ENCODE data around the gene BLVRA.

The BLVRA gene

GRCh38 chr7:43764039-43764761, 5.7 kb downstream of the BLVRA start:
- no peak overlapping the region for H3K4me3 ChIP-seq (ENCODE audit: low read depth, low read length)
- TF ChIP-seq, protein P1, sequence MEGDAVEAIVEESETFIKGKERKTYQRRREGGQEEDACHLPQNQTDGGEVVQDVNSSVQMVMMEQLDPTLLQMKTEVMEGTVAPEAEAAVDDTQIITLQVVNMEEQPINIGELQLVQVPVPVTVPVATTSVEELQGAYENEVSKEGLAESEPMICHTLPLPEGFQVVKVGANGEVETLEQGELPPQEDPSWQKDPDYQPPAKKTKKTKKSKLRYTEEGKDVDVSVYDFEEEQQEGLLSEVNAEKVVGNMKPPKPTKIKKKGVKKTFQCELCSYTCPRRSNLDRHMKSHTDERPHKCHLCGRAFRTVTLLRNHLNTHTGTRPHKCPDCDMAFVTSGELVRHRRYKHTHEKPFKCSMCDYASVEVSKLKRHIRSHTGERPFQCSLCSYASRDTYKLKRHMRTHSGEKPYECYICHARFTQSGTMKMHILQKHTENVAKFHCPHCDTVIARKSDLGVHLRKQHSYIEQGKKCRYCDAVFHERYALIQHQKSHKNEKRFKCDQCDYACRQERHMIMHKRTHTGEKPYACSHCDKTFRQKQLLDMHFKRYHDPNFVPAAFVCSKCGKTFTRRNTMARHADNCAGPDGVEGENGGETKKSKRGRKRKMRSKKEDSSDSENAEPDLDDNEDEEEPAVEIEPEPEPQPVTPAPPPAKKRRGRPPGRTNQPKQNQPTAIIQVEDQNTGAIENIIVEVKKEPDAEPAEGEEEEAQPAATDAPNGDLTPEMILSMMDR (IDR thresholded peaks at IDR 0.05; ENCODE audit: low read depth, low read length, missing control alignments): no peak
- in situ Hi-C loops (cut with HindIII; ENCODE audit: low sequenced_read_pairs): no loop called here
- no peak for DNase-seq (ENCODE audit: low read depth)

DNA sequence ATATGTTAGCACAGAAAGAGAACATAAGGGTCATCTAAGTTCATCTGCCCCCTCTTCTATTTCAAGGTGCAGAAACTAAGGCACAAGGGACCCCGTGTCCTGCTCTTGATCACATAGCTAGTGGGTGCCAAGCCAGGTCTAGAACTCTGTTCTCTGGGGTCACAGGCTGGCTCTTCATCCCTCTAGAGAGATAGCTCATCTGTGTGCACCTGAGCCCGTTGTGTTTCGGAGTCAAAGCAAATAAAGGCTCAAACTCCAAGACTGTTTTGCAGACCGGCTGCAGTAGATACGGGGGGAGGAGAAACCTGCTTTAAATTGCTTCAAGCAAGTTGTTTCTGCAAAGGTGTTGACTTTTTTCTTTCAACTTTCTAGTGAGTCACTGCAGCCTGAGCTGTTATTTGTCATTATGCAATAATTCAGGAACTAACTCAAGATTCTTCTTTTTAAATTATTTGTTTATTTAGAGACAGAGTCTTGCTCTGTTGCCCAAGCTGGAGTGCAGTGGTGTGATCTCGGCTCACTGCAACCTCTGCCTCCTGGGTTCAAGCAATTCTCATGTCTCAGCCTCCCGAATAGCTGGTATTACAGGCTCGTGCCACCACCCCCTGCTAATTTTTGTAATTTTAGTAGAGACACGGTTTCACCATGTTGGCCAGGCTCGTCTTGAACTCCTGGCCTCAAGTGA, 6.5 kb downstream of the BLVRA start:
- no peak for DNase-seq (ENCODE audit: low read depth)
- TF ChIP-seq, protein P1 (IDR thresholded peaks at IDR 0.05; ENCODE audit: low read depth, low read length, missing control alignments): no peak
- no peak overlapping the region for H3K4me3 ChIP-seq (ENCODE audit: low read depth, low read length)
- in situ Hi-C loops (cut with HindIII; ENCODE audit: low sequenced_read_pairs): no loop called here

- TF ChIP-seq, protein P1 (IDR thresholded peaks at IDR 0.05; ENCODE audit: low read depth, low read length, missing control alignments): no peak
- in situ Hi-C loops (cut with HindIII; ENCODE audit: low sequenced_read_pairs): no loop called here
- H3K4me3 ChIP-seq (ENCODE audit: low read depth, low read length): no peak overlapping the region
- DNase-seq (ENCODE audit: low read depth): no peak
These were observed 8.1 kb downstream of the BLVRA start for GRCh38 chr7:43766564-43766963.

GRCh38 chr7:43767311-43767710, 8.8 kb downstream of the BLVRA start:
- no peak overlapping the region for H3K4me3 ChIP-seq (ENCODE audit: low read depth, low read length)
- in situ Hi-C loops (cut with HindIII; ENCODE audit: low sequenced_read_pairs): no loop called here
- TF ChIP-seq, protein P1 (IDR thresholded peaks at IDR 0.05; ENCODE audit: low read depth, low read length, missing control alignments): no peak
- no peak for DNase-seq (ENCODE audit: low read depth)

GRCh38 chr7:43768201-43768886, 9.9 kb downstream of the BLVRA start:
- TF ChIP-seq, protein P1 (IDR thresholded peaks at IDR 0.05; ENCODE audit: low read depth, low read length, missing control alignments): no peak
- in situ Hi-C loops (cut with HindIII; ENCODE audit: low sequenced_read_pairs): no loop called here
- DNase-seq (ENCODE audit: low read depth): no peak
- H3K4me3 ChIP-seq (ENCODE audit: low read depth, low read length): no peak overlapping the region

GRCh38 chr7:43768887-43769272, 10.4 kb downstream of the BLVRA start:
- in situ Hi-C loops (cut with HindIII; ENCODE audit: low sequenced_read_pairs): no loop called here
- no peak for DNase-seq (ENCODE audit: low read depth)
- TF ChIP-seq, protein P1 (IDR thresholded peaks at IDR 0.05; ENCODE audit: low read depth, low read length, missing control alignments): no peak
- no peak overlapping the region for H3K4me3 ChIP-seq (ENCODE audit: low read depth, low read length)

Measured in astrocyte of the cerebellum (primary cell).